DMS153 (cell line): Measurements from ENCODE around the gene RBM43.

Source experiments
- DNase-seq: peaks from one replicate; lab custom pipeline; 2025; lab: John Stamatoyannopoulos, UW

RBM43 gene

DNA sequence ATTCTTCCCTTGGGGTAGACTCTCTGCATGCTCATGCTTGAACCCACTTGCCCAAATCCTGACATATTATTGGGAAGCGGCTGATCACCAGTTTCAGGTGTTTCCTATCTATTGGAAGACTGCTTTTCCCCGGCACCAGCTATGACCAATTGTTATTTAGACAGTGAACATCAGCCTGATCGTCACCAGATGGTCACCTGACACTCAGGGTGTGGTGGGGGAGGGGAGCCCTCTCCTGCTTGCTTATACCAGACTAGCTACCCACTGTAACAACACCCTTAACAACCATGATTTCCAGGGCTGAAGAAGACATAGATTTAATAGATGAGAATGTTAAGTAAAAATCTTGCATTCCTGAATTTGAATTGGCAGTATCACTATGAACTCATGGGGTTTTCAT, 44.3 kb downstream of the RBM43 start:
- DNase-seq: no peak

DNA sequence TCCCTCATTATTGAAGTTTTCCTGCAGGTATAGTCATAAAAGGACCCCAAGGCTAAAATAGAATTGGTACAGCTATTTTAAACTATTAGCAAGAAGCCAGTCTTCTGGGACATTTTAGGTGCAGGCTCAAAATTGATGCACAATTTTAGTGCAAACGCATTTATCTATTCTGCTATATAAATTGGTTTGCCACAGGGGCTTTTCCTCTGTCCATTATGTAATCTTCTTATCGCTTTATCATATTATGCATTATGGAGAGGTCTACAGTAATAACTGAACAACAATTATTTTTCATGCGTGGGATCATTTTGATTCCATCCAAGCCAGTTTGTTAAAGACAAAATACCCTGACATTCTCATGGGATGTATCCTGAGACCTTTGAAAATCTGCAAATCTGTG, 54.6 kb downstream of the RBM43 start:
- DNase-seq: no peak

DNA sequence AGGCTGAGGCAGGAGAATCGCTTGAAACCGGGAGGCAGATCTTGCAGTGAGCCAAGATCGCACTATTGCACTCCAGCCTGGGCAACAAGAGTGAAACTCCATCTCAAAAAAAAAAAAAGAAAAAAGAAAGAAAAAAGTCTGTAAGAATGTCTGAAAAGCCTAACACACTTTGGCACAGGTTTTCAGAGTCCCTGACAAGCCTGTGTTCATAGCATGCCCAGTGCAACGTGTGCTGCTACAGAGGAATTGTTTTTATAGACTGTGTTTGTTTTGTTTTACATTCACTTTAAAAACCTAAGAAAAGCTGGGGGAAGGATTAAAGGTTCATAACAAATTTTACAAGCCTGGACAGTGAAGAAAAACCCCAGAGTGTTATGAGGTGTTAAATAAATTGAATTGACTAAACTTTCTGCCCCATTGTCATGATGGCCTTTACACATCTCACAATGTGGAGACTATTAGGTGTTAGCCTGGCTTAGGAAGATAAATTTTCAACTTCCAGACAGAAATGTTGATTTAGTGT, 55.2 kb downstream of the RBM43 start:
- DNase-seq: no peak

DNA sequence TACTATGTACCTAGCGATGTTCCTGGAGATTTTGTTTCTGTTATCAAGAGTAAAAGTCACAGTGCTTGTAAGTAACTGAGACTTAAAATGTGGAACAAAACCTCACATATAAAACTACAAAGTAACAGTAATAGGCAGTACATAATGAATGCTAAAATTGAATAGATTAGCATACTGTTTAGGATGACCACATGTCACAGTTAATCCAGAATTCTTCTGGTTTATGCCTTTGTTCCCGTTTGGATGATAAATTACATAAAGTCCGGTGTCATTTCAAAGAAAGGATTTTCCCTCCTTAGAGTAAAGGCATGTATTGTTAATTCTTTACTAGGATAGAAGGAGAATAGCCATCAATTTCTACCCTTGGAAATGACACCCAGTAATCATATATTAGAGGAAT, 56.1 kb downstream of the RBM43 start:
- no peak for DNase-seq

DNA sequence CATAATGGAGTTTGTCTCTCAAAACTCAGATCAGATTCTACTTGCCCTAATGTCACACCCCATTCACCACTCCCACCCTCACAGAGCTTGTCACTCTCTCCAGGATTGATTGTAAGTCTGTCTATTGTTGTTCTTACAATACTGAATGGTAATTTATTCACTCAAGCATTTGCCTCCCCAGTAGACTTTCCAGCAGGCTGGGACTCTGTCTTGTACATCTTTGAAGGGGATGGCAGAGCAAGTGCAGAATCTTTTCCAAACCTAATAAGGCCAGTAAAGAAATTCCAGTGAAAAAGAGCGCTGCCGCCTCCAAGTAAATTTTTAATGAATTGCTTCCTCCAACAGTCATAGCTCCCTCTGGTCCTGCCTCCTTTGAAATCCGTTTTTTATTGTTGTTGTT, 56.9 kb downstream of the RBM43 start:
- no peak for DNase-seq

DNA sequence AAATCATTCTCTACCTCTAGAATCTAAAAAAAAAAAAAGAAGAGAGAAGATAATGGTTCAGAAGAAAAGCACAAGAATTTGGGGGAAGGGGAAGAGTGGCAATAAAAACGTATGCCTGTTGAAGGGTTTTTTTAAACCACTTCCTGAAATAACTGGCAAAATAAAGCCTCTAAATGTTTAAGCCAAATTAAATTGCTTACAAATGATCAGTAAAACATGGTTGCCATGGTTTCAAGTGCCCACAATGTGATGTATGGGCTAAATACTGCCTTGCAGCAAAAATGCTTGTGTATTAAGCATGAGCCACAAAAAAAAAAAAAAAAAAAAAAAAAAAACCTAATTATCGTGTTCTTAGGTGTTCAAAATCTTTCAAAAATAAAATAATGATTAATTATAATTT, 60.8 kb downstream of the RBM43 start:
- DNase-seq: no peak

DNA sequence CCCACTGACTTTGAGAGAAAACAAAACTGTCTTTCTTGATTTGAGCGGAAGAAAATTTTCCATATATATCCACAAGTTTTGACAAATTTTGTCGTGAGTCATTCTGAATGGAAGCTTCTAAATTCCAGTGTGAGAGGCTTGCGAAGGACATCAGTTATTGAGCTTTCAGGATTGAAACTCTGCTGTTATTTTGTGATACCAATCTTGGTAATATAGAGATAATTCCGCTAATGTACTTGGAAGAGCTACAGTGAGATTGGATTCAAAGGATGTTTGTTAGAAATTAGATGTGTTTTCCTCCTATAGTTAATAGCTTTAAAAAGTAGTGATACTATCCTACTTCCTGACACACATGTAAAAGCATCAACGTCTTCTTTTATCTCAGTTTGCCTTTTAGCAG, 61.4 kb downstream of the RBM43 start:
- no peak for DNase-seq

DNA sequence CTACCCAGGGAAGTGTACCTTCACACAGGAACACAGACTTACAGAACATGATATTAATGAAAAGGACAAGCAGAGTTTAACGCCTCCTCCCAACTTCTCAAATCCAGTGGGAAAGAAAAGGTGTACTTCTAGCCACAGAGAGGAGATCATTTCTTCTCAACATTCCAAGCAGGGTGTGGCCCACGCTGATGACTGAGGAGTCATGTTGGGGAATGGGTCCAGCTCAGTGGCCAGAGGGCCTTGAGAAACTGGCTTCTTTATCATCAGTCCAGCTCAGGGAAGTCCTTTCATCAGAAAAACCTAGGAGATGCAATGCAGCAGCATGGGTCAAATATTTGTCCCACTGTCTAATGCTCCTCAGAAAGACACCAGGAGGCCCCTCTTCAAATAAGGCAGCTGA, 63.0 kb downstream of the RBM43 start:
- no peak for DNase-seq
